Neuronal stem cell (in vitro differentiated cells): ENCODE data around the gene RTL10.

Experiments
- DNase-seq: peaks from one replicate; pipeline ENCODE4 v3.0.0-alpha.2; 2013; ENCODE audit warnings: low spot score
- H2AFZ ChIP-seq: one replicate; pipeline ENCODE4 v1.6.1; 2013; ENCODE audit warnings: mild to moderate bottlenecking, low read length, inconsistent platforms
- H2AK5ac ChIP-seq: 2 replicates; pipeline ENCODE4 v1.6.1; 2013; ENCODE audit warnings: low read depth, mild to moderate bottlenecking, inconsistent platforms, low read length, moderate library complexity, mixed read lengths
- H2BK120ac ChIP-seq: 2 replicates; pipeline ENCODE4 v1.6.1; 2013; ENCODE audit warnings: low read depth, mild to moderate bottlenecking, inconsistent platforms, low read length, moderate library complexity, mixed read lengths
- H2BK12ac ChIP-seq: one replicate; pipeline ENCODE4 v1.6.1; 2013; ENCODE audit warnings: low read length, inconsistent platforms
- H2BK15ac ChIP-seq: 2 replicates; pipeline ENCODE4 v1.6.1; 2013; ENCODE audit warnings: mild to moderate bottlenecking, low read length, inconsistent platforms, mixed read lengths
- H2BK5ac ChIP-seq: one replicate; pipeline ENCODE4 v1.6.1; 2013; ENCODE audit warnings: inconsistent platforms, mild to moderate bottlenecking, low read length, moderate library complexity
- H3K14ac ChIP-seq: one replicate; pipeline ENCODE4 v1.6.1; 2013; ENCODE audit warnings: low read length, inconsistent platforms
- H3K18ac ChIP-seq: 2 replicates; pipeline ENCODE4 v1.6.1; 2013; ENCODE audit warnings: low read length, inconsistent platforms
- H3K23ac ChIP-seq: 2 replicates; pipeline ENCODE4 v1.6.1; 2013; ENCODE audit warnings: low read depth, mild to moderate bottlenecking, mixed read lengths, low read length, inconsistent platforms; ENCODE audit not compliant: poor library complexity
- H3K27ac ChIP-seq: replicated peaks from 3 replicates; pipeline ENCODE4 v1.5.1; 2013; ENCODE audit warnings: low read length, inconsistent platforms
- H3K27me3 ChIP-seq, 3 experiments: 2 replicates each; pipeline ENCODE4 v1.6.1; 2013; ENCODE audit warnings: low read length in 3 of 3, mild to moderate bottlenecking in 2 of 3, inconsistent platforms in 1 of 3, low read depth in 1 of 3, mixed read lengths in 1 of 3, moderate library complexity in 1 of 3; ENCODE audit not compliant: control insufficient read depth in 3 of 3, insufficient read depth in 3 of 3
- H3K36me3 ChIP-seq, 2 donors: replicated peaks in 1 of 2; 2 replicates each; pipeline ENCODE4 v1.6.1; 2013; ENCODE audit warnings: low read length in 2 of 2; ENCODE audit not compliant: control insufficient read depth in 2 of 2, insufficient read depth in 2 of 2
- H3K4ac ChIP-seq: 2 replicates; pipeline ENCODE4 v1.6.1; 2013; ENCODE audit warnings: inconsistent platforms, mild to moderate bottlenecking, low read length, moderate library complexity
- H3K4me1 ChIP-seq, 2 donors: 1 replicate in 1 of 2; 2 replicates in 1 of 2; pipeline ENCODE4 v1.6.1; 2013; ENCODE audit warnings: low read length in 2 of 2, low read depth in 1 of 2; ENCODE audit not compliant: control insufficient read depth in 2 of 2, insufficient read depth in 1 of 2
- H3K4me2 ChIP-seq: one replicate; pipeline ENCODE4 v1.6.1; 2013; ENCODE audit warnings: mild to moderate bottlenecking, low read length, inconsistent platforms; ENCODE audit not compliant: insufficient read depth, poor library complexity, severe bottlenecking
- H3K4me3 ChIP-seq, 2 donors: 2 replicates each; pipeline ENCODE4 v1.5.1; 2013; ENCODE audit warnings: low read length in 2 of 2, mild to moderate bottlenecking in 2 of 2, inconsistent platforms in 1 of 2, moderate library complexity in 1 of 2
- H3K79me1 ChIP-seq: one replicate; pipeline ENCODE4 v1.6.1; 2013; ENCODE audit warnings: low read depth, mild to moderate bottlenecking, inconsistent platforms, low read length, moderate library complexity
- H3K9ac ChIP-seq: one replicate; pipeline ENCODE4 v1.6.1; 2013; ENCODE audit warnings: mild to moderate bottlenecking, low read depth, low read length, inconsistent platforms; ENCODE audit not compliant: poor library complexity
- H3K9me3 ChIP-seq, 2 donors: replicated peaks in 1 of 2; 2 replicates each; pipeline versions ENCODE3 to v1.6.1; 2013; ENCODE audit warnings: low read length in 2 of 2, mild to moderate bottlenecking in 2 of 2, inconsistent platforms in 1 of 2, low read depth in 1 of 2, mixed read lengths in 1 of 2, moderate library complexity in 1 of 2; ENCODE audit not compliant: control insufficient read depth in 2 of 2, insufficient read depth in 1 of 2
- H4K8ac ChIP-seq: one replicate; pipeline ENCODE4 v1.6.1; 2013; ENCODE audit warnings: low read depth, mild to moderate bottlenecking, inconsistent platforms, low read length, moderate library complexity
- H4K91ac ChIP-seq: one replicate; pipeline ENCODE4 v1.6.1; 2013; ENCODE audit warnings: low read length, low read depth, mild to moderate bottlenecking, inconsistent platforms; ENCODE audit not compliant: poor library complexity
- WGBS, 2 donors: extraction: QIAGEN DNeasy Blood & Tissue Kit; methylation state at CpG; one replicate each; pipeline ENCODE4 v1.1.7; 2013; ENCODE audit warnings: missing lambda C conversion rate in 2 of 2, mixed read lengths in 1 of 2; ENCODE audit not compliant: insufficient read length in 2 of 2, insufficient replicate concordance in 1 of 2; ENCODE audit errors: extremely low coverage in 2 of 2; 5-methylcytosine and 5-hydroxymethylcytosine counted together

The RTL10 gene

DNA sequence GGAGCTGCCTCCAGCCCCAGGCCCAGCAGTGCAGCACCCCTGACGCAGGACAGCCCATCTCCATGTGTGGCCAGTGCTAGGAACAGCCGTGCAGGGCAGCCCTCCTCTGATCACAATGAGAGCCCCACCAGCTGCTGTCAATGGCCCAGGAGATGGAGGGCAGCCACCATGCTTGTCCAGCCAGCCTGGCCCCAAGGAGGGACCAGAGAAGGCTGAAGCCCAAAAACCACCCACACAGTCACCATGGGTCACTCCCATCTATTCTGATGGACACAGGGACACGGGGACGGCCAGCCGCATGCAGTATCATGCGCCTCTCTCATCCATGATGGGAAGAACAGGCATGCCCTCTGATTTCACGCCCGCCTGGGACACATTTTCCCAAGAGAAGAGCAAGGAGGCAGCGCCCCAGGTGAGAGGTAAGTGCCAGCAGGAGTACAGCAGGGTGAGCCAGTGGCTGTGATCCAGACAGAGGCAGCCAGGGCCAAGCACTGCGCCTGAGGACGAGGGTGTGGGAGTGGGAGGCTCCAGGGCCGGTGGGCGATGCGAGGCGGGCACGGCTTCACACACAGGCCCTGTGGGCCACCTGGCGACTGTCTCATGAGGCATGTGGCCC is 33.6 kb upstream of the RTL10 start:
- Histone ChIP-seq H3K27me3 (peaks cover 0 to 3% (median 0%) of the 10 kb centered on the region in 3 experiments), H3K4me3 (no peak overlapping the region), H3K36me3 (no peaks in the 10 kb centered on the region), H2BK12ac (peak overlapping the region; percentile 100), H2AFZ (no peak overlapping the region), H3K79me1 (peaks cover under 1% of the 10 kb centered on the region), H3K23ac (peak overlapping the region; percentile 30), H3K9ac (peak overlapping the region; percentile 47), H3K4me1 (peaks cover 23 to 28% of the 10 kb centered on the region in 2 donors), H3K9me3 (no peaks in the 10 kb centered on the region), H2AK5ac (peak overlapping the region; percentile 96), H2BK120ac (peak overlapping the region; percentile 84), H3K4me2 (no peak overlapping the region), H3K27ac (no peak overlapping the region), H4K8ac (no peak overlapping the region), H2BK5ac (no peak overlapping the region), H2BK15ac (peak overlapping the region; percentile 98), H3K4ac (peak overlapping the region; percentile 1), H4K91ac (no peak overlapping the region), H3K18ac (peak overlapping the region; percentile 72), H3K14ac (peak overlapping the region; percentile 49)
- WGBS, 2 donors, result no CpG with 5 or more reads among the region's 17 CpGs
- no peak for DNase-seq

DNA sequence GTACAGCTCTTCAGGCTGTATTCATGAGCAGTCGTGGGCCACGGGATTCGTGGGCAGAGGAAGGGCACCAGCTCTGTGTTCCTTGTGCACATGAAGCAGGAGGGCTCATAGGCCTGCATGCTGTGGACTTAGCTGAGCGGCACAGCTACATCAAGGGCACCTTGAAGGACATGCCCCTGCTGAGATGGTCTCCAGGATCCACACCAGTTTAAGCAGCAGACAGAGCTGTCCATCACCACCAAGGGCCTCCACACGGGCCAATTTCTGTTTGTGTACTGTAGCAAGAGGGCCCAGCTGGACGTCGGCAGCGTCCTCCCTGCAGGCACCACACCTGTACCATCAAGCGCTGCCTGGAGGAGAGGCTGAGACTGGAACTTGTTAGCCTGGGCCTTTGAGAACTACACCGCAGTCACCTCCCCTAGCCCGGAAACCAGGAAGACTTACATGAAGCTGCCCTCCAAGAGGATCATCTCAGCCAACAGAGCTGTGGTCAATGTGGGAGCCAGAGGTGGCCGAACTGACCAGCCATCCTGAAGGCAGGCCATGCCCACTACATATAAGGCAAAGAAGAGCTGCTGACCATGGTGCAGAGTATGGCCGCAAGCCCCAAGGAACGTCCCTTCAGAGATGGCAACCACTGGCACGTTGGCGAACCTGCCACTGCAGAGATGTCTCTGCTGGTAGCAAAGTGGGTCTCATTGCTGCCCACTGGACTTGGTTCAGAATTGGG is 32.7 kb upstream of the RTL10 start:
- Histone ChIP-seq H3K27me3 (peaks cover 0 to 3% (median 0%) of the 10 kb centered on the region in 3 experiments), H2AFZ (no peak overlapping the region), H3K4me2 (no peak overlapping the region), H2BK15ac (peak overlapping the region; percentile 98), H2BK5ac (no peak overlapping the region), H3K4me1 (peaks cover 18 to 28% of the 10 kb centered on the region in 2 donors), H2AK5ac (peak overlapping the region; percentile 96), H2BK12ac (peak overlapping the region; percentile 1), H2BK120ac (no peak overlapping the region), H3K27ac (no peak overlapping the region), H3K4ac (no peak overlapping the region), H3K36me3 (no peaks in the 10 kb centered on the region), H3K9ac (no peak overlapping the region), H3K14ac (no peak overlapping the region), H3K4me3 (no peak overlapping the region), H3K79me1 (no peaks in the 10 kb centered on the region), H4K8ac (no peak overlapping the region), H3K23ac (peak overlapping the region; percentile 9), H4K91ac (no peak overlapping the region), H3K9me3 (no peaks in the 10 kb centered on the region), H3K18ac (peak overlapping the region; percentile 29)
- WGBS, 2 donors, result no CpG with 5 or more reads among the region's 16 CpGs
- no peak for DNase-seq

DNA sequence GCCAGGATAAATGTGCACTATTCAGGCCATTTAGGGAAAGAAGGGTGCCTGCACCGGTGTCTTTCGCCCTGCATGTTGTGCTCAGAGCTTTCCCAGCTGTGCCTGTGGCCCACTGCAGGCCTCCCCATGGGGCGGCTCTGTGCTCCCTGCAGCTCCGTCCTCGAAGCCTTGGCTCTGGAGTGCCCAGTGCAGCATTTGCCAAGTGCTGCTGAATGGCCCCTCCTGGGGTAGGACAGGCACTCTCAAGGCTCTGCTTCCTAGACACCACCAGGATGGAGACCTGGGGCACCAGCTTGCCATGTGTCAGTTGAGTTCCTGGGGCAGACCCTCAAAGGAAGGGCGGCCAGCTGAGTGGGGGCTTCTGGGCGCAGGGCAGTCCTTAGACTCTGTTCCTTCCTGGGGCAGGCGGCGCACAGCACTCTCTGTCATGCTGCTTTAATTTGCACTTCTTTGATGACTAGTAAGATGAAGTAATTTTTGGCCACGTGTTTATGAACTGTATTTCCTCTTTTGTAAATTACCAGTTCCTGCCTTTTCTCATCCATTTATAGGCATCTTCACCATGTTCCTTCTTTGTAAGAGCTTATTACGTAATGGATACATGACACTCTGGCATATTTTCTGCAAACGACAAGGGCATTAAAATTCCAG is 32.1 kb upstream of the RTL10 start:
- Histone ChIP-seq H2BK5ac (peak overlapping the region; percentile 45), H3K18ac (peak overlapping the region; percentile 84), H2BK15ac (peak overlapping the region; percentile 94), H3K4me3 (no peak overlapping the region), H3K14ac (peak overlapping the region; percentile 13), H2BK12ac (peak overlapping the region; percentile 68), H3K4ac (no peak overlapping the region), H4K91ac (no peak overlapping the region), H2AFZ (no peak overlapping the region), H3K27me3 (peaks cover 0 to 3% (median 0%) of the 10 kb centered on the region in 3 experiments), H3K23ac (peak overlapping the region; percentile 69), H2AK5ac (peak overlapping the region; percentile 98), H3K4me2 (no peak overlapping the region), H3K9ac (no peak overlapping the region), H2BK120ac (no peak overlapping the region), H3K79me1 (no peaks in the 10 kb centered on the region), H3K9me3 (no peaks in the 10 kb centered on the region), H3K27ac (no peak overlapping the region), H3K4me1 (peaks cover 14 to 26% of the 10 kb centered on the region in 2 donors), H4K8ac (no peak overlapping the region), H3K36me3 (no peaks in the 10 kb centered on the region)
- DNase-seq, result no peak
- WGBS, 2 donors, result no CpG with 5 or more reads among the region's 12 CpGs
